Left kidney (tissue), 2 donors: ENCODE results near the gene FRMD4A. TPM values are rescaled to one million over a fixed set of nuclear protein-coding genes. Genes with fewer than 3 reads are reported as not detected.

ENCODE experiments used
- DNase-seq: peaks from one replicate; pipeline ENCODE4 v3.0.0-alpha.2; 2013
- polyA plus RNA-seq: library from polyadenylated mRNA; unstranded; fragments of 120-200 nt; gene quantifications from one replicate; pipeline ENCODE4 v1.2.1, GENCODE V29; 2013; ENCODE audit not compliant: insufficient read length

The FRMD4A gene
- polyA plus RNA-seq, 1 donor: 85.8 TPM

- DNase-seq: no peak
These were observed 36.2 kb downstream of the FRMD4A start for GRCh38 chr10:14294347-14295059.

- DNase-seq: no peak
These were observed 37.2 kb downstream of the FRMD4A start for GRCh38 chr10:14293526-14293925.

GRCh38 chr10:14291296-14291695 is 39.4 kb downstream of the FRMD4A start:
- no peak for DNase-seq

GRCh38 chr10:14285941-14286560 is 44.7 kb downstream of the FRMD4A start:
- DNase-seq: no peak

GRCh38 chr10:14282276-14282675 is 48.4 kb downstream of the FRMD4A start:
- no peak for DNase-seq

- DNase-seq: no peak
These were observed 52.2 kb downstream of the FRMD4A start for GRCh38 chr10:14278533-14278932.

GRCh38 chr10:14276210-14276609 is 54.5 kb downstream of the FRMD4A start:
- DNase-seq: no peak

- DNase-seq: no peak
These were observed 59.1 kb downstream of the FRMD4A start for GRCh38 chr10:14271621-14272020.

- DNase-seq: no peak
These were observed 60.4 kb downstream of the FRMD4A start for GRCh38 chr10:14270370-14270769.

GRCh38 chr10:14265709-14266108 is 65.0 kb downstream of the FRMD4A start:
- no peak for DNase-seq

- DNase-seq: no peak
These were observed 67.8 kb downstream of the FRMD4A start for GRCh38 chr10:14262836-14263425.

- DNase-seq: no peak
These were observed 69.4 kb downstream of the FRMD4A start for GRCh38 chr10:14261336-14261735.

- DNase-seq: no peak
These were observed 70.8 kb downstream of the FRMD4A start for GRCh38 chr10:14259696-14260566.

- no peak for DNase-seq
These were observed 76.4 kb downstream of the FRMD4A start for GRCh38 chr10:14254368-14254767.

GRCh38 chr10:14253711-14254110 is 77.0 kb downstream of the FRMD4A start:
- DNase-seq: no peak

GRCh38 chr10:14253079-14253478 is 77.6 kb downstream of the FRMD4A start:
- no peak for DNase-seq

GRCh38 chr10:14250496-14251076 is 80.1 kb downstream of the FRMD4A start:
- DNase-seq: no peak

- no peak for DNase-seq
These were observed 83.2 kb downstream of the FRMD4A start for GRCh38 chr10:14247377-14248116.

GRCh38 chr10:14244801-14245211 is 85.9 kb downstream of the FRMD4A start:
- DNase-seq: no peak

- no peak for DNase-seq
These were observed 86.6 kb downstream of the FRMD4A start for GRCh38 chr10:14244147-14244546.

- DNase-seq: no peak
These were observed 87.5 kb downstream of the FRMD4A start for GRCh38 chr10:14243221-14243620.
